ENCODE measurements around the gene MPG.

MPG gene

GRCh38 chr16:50769-51591 lies 27.0 kb upstream of the MPG start:
- Histone ChIP-seq H3K36me3 (ENCODE audit: control insufficient read depth in 2 of 2, insufficient read depth in 2 of 2, low read length in 2 of 2) (peaks cover 5 to 11% of the 10 kb centered on the region in 2 donors), H3K9ac (ENCODE audit: low read depth in 1 of 2, low read length in 2 of 2) (no peak overlapping the region), H3K27ac (ENCODE audit: low read depth in 2 of 2, low read length in 2 of 2) (no peak overlapping the region), H3K4me3 (ENCODE audit: low read length in 2 of 2) (no peak overlapping the region), H3K27me3 (ENCODE audit: control insufficient read depth in 2 of 2, insufficient read depth in 2 of 2, low read length in 2 of 2) (no peaks in the 10 kb centered on the region), H3K4me1 (ENCODE audit: control insufficient read depth in 2 of 2, insufficient read depth in 2 of 2, low read length in 2 of 2) (peaks cover 0 to 5% of the 10 kb centered on the region in 2 donors), H3K9me3 (ENCODE audit: control insufficient read depth in 2 of 2, low read length in 2 of 2) (no peaks in the 10 kb centered on the region)

- Histone ChIP-seq H3K9ac (ENCODE audit: low read depth in 1 of 2, low read length in 2 of 2) (peak within 1 kb of the TSS; percentile 83 to 90), H3K4me1 (ENCODE audit: control insufficient read depth in 2 of 2, insufficient read depth in 2 of 2, low read length in 2 of 2) (peaks cover 0 to 5% of the 10 kb centered on the region in 2 donors), H3K27me3 (ENCODE audit: control insufficient read depth in 2 of 2, insufficient read depth in 2 of 2, low read length in 2 of 2) (no peaks in the 10 kb centered on the region), H3K27ac (ENCODE audit: low read depth in 2 of 2, low read length in 2 of 2) (peak within 1 kb of the TSS; percentile 55 to 71), H3K4me3 (ENCODE audit: low read length in 2 of 2) (peak within 1 kb of the TSS; percentile 82 to 93), H3K9me3 (ENCODE audit: control insufficient read depth in 2 of 2, low read length in 2 of 2) (no peaks in the 10 kb centered on the region), H3K36me3 (ENCODE audit: control insufficient read depth in 2 of 2, insufficient read depth in 2 of 2, low read length in 2 of 2) (peaks cover 11 to 28% of the 10 kb centered on the region in 2 donors)
Measured at GRCh38 chr16:53346-54236, 24.4 kb upstream of the MPG start, which contains the start of the genes POLR3K and SNRNP25. Gene POLR3K (minus strand): TSS chr16:53608. CDS start chr16:53586, 22 bp downstream. Gene SNRNP25 (plus strand): TSS chr16:53828. CDS start chr16:54017, 189 bp downstream.

GRCh38 chr16:54237-54581 lies 23.8 kb upstream of the MPG start:
- H3K9me3 ChIP-seq (ENCODE audit: control insufficient read depth in 2 of 2, low read length in 2 of 2), result no peaks in the 10 kb centered on the region
- H3K27ac ChIP-seq (ENCODE audit: low read depth in 2 of 2, low read length in 2 of 2), result peak overlapping the region; percentile 22 to 23
- peaks cover 15 to 31% of the 10 kb centered on the region in 2 donors for H3K36me3 ChIP-seq (ENCODE audit: control insufficient read depth in 2 of 2, insufficient read depth in 2 of 2, low read length in 2 of 2)
- peaks cover 0 to 5% of the 10 kb centered on the region in 2 donors for H3K4me1 ChIP-seq (ENCODE audit: control insufficient read depth in 2 of 2, insufficient read depth in 2 of 2, low read length in 2 of 2)
- peak overlapping the region; percentile 82 to 85 for H3K4me3 ChIP-seq (ENCODE audit: low read length in 2 of 2)
- H3K9ac ChIP-seq (ENCODE audit: low read depth in 1 of 2, low read length in 2 of 2), result peak overlapping the region; percentile 49 to 90
- no peaks in the 10 kb centered on the region for H3K27me3 ChIP-seq (ENCODE audit: control insufficient read depth in 2 of 2, insufficient read depth in 2 of 2, low read length in 2 of 2)

GRCh38 chr16:55571-56136 lies 22.4 kb upstream of the MPG start:
- Histone ChIP-seq H3K27ac (ENCODE audit: low read depth in 2 of 2, low read length in 2 of 2) (no peak overlapping the region), H3K9me3 (ENCODE audit: control insufficient read depth in 2 of 2, low read length in 2 of 2) (no peaks in the 10 kb centered on the region), H3K4me1 (ENCODE audit: control insufficient read depth in 2 of 2, insufficient read depth in 2 of 2, low read length in 2 of 2) (peaks cover 0 to 5% of the 10 kb centered on the region in 2 donors), H3K27me3 (ENCODE audit: control insufficient read depth in 2 of 2, insufficient read depth in 2 of 2, low read length in 2 of 2) (no peaks in the 10 kb centered on the region), H3K9ac (ENCODE audit: low read depth in 1 of 2, low read length in 2 of 2) (no peak overlapping the region), H3K36me3 (ENCODE audit: control insufficient read depth in 2 of 2, insufficient read depth in 2 of 2, low read length in 2 of 2) (peaks cover 15 to 33% of the 10 kb centered on the region in 2 donors), H3K4me3 (ENCODE audit: low read length in 2 of 2) (no peak overlapping the region)

GRCh38 chr16:56231-56927 lies 21.6 kb upstream of the MPG start:
- H3K4me1 ChIP-seq (ENCODE audit: control insufficient read depth in 2 of 2, insufficient read depth in 2 of 2, low read length in 2 of 2), result peaks cover 0 to 5% of the 10 kb centered on the region in 2 donors
- no peaks in the 10 kb centered on the region for H3K9me3 ChIP-seq (ENCODE audit: control insufficient read depth in 2 of 2, low read length in 2 of 2)
- H3K4me3 ChIP-seq (ENCODE audit: low read length in 2 of 2), result no peak overlapping the region
- peaks cover 15 to 33% of the 10 kb centered on the region in 2 donors for H3K36me3 ChIP-seq (ENCODE audit: control insufficient read depth in 2 of 2, insufficient read depth in 2 of 2, low read length in 2 of 2)
- no peak overlapping the region for H3K27ac ChIP-seq (ENCODE audit: low read depth in 2 of 2, low read length in 2 of 2)
- no peak overlapping the region for H3K9ac ChIP-seq (ENCODE audit: low read depth in 1 of 2, low read length in 2 of 2)
- no peaks in the 10 kb centered on the region for H3K27me3 ChIP-seq (ENCODE audit: control insufficient read depth in 2 of 2, insufficient read depth in 2 of 2, low read length in 2 of 2)

GRCh38 chr16:57711-58110 lies 20.3 kb upstream of the MPG start:
- no peak overlapping the region for H3K9ac ChIP-seq (ENCODE audit: low read depth in 1 of 2, low read length in 2 of 2)
- no peaks in the 10 kb centered on the region for H3K27me3 ChIP-seq (ENCODE audit: control insufficient read depth in 2 of 2, insufficient read depth in 2 of 2, low read length in 2 of 2)
- no peak overlapping the region for H3K27ac ChIP-seq (ENCODE audit: low read depth in 2 of 2, low read length in 2 of 2)
- H3K9me3 ChIP-seq (ENCODE audit: control insufficient read depth in 2 of 2, low read length in 2 of 2), result no peaks in the 10 kb centered on the region
- peaks cover 0 to 5% of the 10 kb centered on the region in 2 donors for H3K4me1 ChIP-seq (ENCODE audit: control insufficient read depth in 2 of 2, insufficient read depth in 2 of 2, low read length in 2 of 2)
- H3K4me3 ChIP-seq (ENCODE audit: low read length in 2 of 2), result no peak overlapping the region
- peaks cover 15 to 33% of the 10 kb centered on the region in 2 donors for H3K36me3 ChIP-seq (ENCODE audit: control insufficient read depth in 2 of 2, insufficient read depth in 2 of 2, low read length in 2 of 2)

GRCh38 chr16:58491-59439 lies 19.3 kb upstream of the MPG start:
- Histone ChIP-seq H3K27ac (ENCODE audit: low read depth in 2 of 2, low read length in 2 of 2) (no peak overlapping the region), H3K27me3 (ENCODE audit: control insufficient read depth in 2 of 2, insufficient read depth in 2 of 2, low read length in 2 of 2) (no peaks in the 10 kb centered on the region), H3K4me1 (ENCODE audit: control insufficient read depth in 2 of 2, insufficient read depth in 2 of 2, low read length in 2 of 2) (peaks cover 0 to 2% of the 10 kb centered on the region in 2 donors), H3K4me3 (ENCODE audit: low read length in 2 of 2) (no peak overlapping the region), H3K36me3 (ENCODE audit: control insufficient read depth in 2 of 2, insufficient read depth in 2 of 2, low read length in 2 of 2) (peaks cover 15 to 39% of the 10 kb centered on the region in 2 donors), H3K9ac (ENCODE audit: low read depth in 1 of 2, low read length in 2 of 2) (no peak overlapping the region), H3K9me3 (ENCODE audit: control insufficient read depth in 2 of 2, low read length in 2 of 2) (no peaks in the 10 kb centered on the region)

GRCh38 chr16:59440-60059 lies 18.5 kb upstream of the MPG start:
- Histone ChIP-seq H3K9ac (ENCODE audit: low read depth in 1 of 2, low read length in 2 of 2) (no peak overlapping the region), H3K4me1 (ENCODE audit: control insufficient read depth in 2 of 2, insufficient read depth in 2 of 2, low read length in 2 of 2) (no peaks in the 10 kb centered on the region), H3K36me3 (ENCODE audit: control insufficient read depth in 2 of 2, insufficient read depth in 2 of 2, low read length in 2 of 2) (peaks cover 18 to 41% of the 10 kb centered on the region in 2 donors)

More at GRCh38 chr16:59440-60059, 18.5 kb upstream of the MPG start:
- Histone ChIP-seq H3K27ac (ENCODE audit: low read depth in 2 of 2, low read length in 2 of 2) (no peak overlapping the region), H3K27me3 (ENCODE audit: control insufficient read depth in 2 of 2, insufficient read depth in 2 of 2, low read length in 2 of 2) (no peaks in the 10 kb centered on the region), H3K4me3 (ENCODE audit: low read length in 2 of 2) (no peak overlapping the region), H3K9me3 (ENCODE audit: control insufficient read depth in 2 of 2, low read length in 2 of 2) (no peaks in the 10 kb centered on the region)

All from mucosa of rectum (tissue), 2 donors.